Loucy (cell line): ENCODE results near the gene MRPS12.
"Not testable (repeated sequence)": the region's sequence is repeated elsewhere in the genome, so short reads cannot be mapped to it uniquely, and the experiment has no call there.

ENCODE experiments used
- H2AFZ ChIP-seq: fragments of 200-600 bp; sonication (generic); 2 replicates; pipeline ENCODE4 v1.6.0; 2016; ENCODE audit warnings: antibody characterized with exemption, mild to moderate bottlenecking, low read length, moderate library complexity
- H3F3A ChIP-seq: fragments of 200-600 bp; 2 replicates; pipeline ENCODE4 v1.6.0; 2016; ENCODE audit warnings: antibody characterized with exemption, low read depth, mild to moderate bottlenecking
- H3K27me3 ChIP-seq: fragments of 200-600 bp; sonication (generic); 2 replicates; pipeline ENCODE4 v1.6.1; 2014; ENCODE audit warnings: low read length, mild to moderate bottlenecking; ENCODE audit not compliant: insufficient read depth, poor library complexity, severe bottlenecking
- H3K36me3 ChIP-seq: fragments of 200-600 bp; sonication (generic); 2 replicates; pipeline ENCODE4 v1.6.1; 2016; ENCODE audit warnings: low read length; ENCODE audit not compliant: insufficient read depth
- H3K4me1 ChIP-seq: fragments of 200-600 bp; sonication (generic); 2 replicates; pipeline ENCODE4 v1.5.1; 2014; ENCODE audit warnings: low read length, mild to moderate bottlenecking; ENCODE audit not compliant: insufficient read depth, poor library complexity, severe bottlenecking
- H3K4me2 ChIP-seq: fragments of 200-600 bp; sonication (generic); 2 replicates; pipeline ENCODE4 v1.6.0; 2014; ENCODE audit warnings: antibody characterized with exemption, low read length, low read depth, mild to moderate bottlenecking; ENCODE audit not compliant: poor library complexity, severe bottlenecking
- H3K4me3 ChIP-seq: fragments of 200-600 bp; sonication (generic); 2 replicates; pipeline ENCODE4 v1.5.1; 2014; ENCODE audit warnings: low read length, mild to moderate bottlenecking, mixed read lengths; ENCODE audit not compliant: poor library complexity, severe bottlenecking
- H3K79me2 ChIP-seq: fragments of 200-600 bp; sonication (generic); 2 replicates; pipeline ENCODE4 v1.6.1; 2014; ENCODE audit warnings: low read length; ENCODE audit not compliant: insufficient read depth
- H3K9ac ChIP-seq: fragments of 200-600 bp; sonication (generic); 2 replicates; pipeline ENCODE4 v1.6.0; 2014; ENCODE audit warnings: mild to moderate bottlenecking, low read depth, low read length, moderate library complexity; ENCODE audit not compliant: poor library complexity, severe bottlenecking
- H3K9me2 ChIP-seq: fragments of 200-600 bp; sonication (generic); replicated peaks from 2 replicates; pipeline ENCODE4 v1.6.1; 2016; ENCODE audit warnings: low read depth, low read length, mixed read lengths
- H3K9me3 ChIP-seq: fragments of 200-600 bp; sonication (generic); 2 replicates; pipeline ENCODE4 v1.6.1; 2014; ENCODE audit warnings: mild to moderate bottlenecking, antibody characterized with exemption, low read length, low read depth; ENCODE audit not compliant: insufficient read depth
- H4K20me1 ChIP-seq: fragments of 200-600 bp; sonication (generic); 2 replicates; pipeline ENCODE4 v1.6.0; 2014; ENCODE audit warnings: antibody characterized with exemption, low read length, mild to moderate bottlenecking; ENCODE audit not compliant: insufficient read depth, poor library complexity, severe bottlenecking
- EZH2phosphoT487 ChIP-seq: fragments of 200-600 bp; IDR thresholded peaks from 2 replicates; pipeline ENCODE4 v1.6.1; 2018; ENCODE audit warnings: antibody characterized with exemption, mild to moderate bottlenecking, moderate library complexity, borderline replicate concordance
- TF ChIP-seq, protein P1 (sequence below): fragments of 200-600 bp; sonication (generic); conservative IDR thresholded peaks from 2 replicates; pipeline ENCODE4 v1.5.1; 2014; ENCODE audit warnings: mild to moderate bottlenecking, antibody characterized with exemption, low read length

The MRPS12 gene

GRCh38 chr19:38939957-38940356 lies 9.2 kb downstream of the MRPS12 start:
- Histone ChIP-seq H3F3A (no peaks in the 10 kb centered on the region), H3K79me2 (no peaks in the 10 kb centered on the region), H3K9me2 (no peaks in the 10 kb centered on the region), H3K4me1 (peaks cover 18% of the 10 kb centered on the region), H3K36me3 (no peaks in the 10 kb centered on the region), H3K9me3 (no peaks in the 10 kb centered on the region), H3K9ac (peak overlapping the region; percentile 32), H3K4me2 (peak overlapping the region; percentile 50), H3K27me3 (no peaks in the 10 kb centered on the region), H2AFZ (no peak overlapping the region), H4K20me1 (no peaks in the 10 kb centered on the region), H3K4me3 (peak overlapping the region; percentile 8)
- TF ChIP-seq, protein P1, sequence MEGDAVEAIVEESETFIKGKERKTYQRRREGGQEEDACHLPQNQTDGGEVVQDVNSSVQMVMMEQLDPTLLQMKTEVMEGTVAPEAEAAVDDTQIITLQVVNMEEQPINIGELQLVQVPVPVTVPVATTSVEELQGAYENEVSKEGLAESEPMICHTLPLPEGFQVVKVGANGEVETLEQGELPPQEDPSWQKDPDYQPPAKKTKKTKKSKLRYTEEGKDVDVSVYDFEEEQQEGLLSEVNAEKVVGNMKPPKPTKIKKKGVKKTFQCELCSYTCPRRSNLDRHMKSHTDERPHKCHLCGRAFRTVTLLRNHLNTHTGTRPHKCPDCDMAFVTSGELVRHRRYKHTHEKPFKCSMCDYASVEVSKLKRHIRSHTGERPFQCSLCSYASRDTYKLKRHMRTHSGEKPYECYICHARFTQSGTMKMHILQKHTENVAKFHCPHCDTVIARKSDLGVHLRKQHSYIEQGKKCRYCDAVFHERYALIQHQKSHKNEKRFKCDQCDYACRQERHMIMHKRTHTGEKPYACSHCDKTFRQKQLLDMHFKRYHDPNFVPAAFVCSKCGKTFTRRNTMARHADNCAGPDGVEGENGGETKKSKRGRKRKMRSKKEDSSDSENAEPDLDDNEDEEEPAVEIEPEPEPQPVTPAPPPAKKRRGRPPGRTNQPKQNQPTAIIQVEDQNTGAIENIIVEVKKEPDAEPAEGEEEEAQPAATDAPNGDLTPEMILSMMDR = no peak
- TF ChIP-seq EZH2phosphoT487 = no peak

DNA sequence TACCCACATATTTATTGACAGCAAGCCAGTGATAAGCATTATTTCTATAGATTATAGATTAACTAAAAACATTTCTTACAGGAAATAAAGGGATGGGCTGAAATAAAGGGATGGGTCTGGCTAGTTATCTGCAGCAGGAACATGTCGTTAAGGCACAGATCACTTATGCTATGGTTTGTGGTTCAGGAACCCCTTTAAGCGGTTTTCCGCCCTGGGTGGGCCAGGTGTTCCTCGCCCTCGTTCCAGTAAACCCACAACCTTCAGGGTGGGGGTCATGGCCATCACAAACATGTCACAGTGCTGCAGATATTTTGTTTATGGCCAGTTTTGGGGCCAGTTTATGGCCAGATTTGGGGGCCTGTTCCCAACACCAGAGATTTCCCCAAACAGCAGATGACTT lies 10.7 kb downstream of the MRPS12 start:
- peaks cover 18% of the 10 kb centered on the region for H3K4me1 ChIP-seq
- H3K9me2 ChIP-seq, H3K4me3 ChIP-seq, H3K36me3 ChIP-seq, H3K9me3 ChIP-seq, H3K79me2 ChIP-seq, H3F3A ChIP-seq, H3K9ac ChIP-seq, H4K20me1 ChIP-seq, H3K27me3 ChIP-seq, H2AFZ ChIP-seq: not testable (repeated sequence)
- peak overlapping the region; percentile 39 for H3K4me2 ChIP-seq

GRCh38 chr19:38941979-38942378 lies 11.2 kb downstream of the MRPS12 start:
- Histone ChIP-seq H3K79me2 (no peaks in the 10 kb centered on the region), H3K4me2 (peak overlapping the region; percentile 39), H3K4me1 (peaks cover 18% of the 10 kb centered on the region), H3K4me3 (no peak overlapping the region), H3F3A (no peaks in the 10 kb centered on the region), H2AFZ (no peak overlapping the region), H3K9me3 (no peaks in the 10 kb centered on the region), H3K9me2 (no peaks in the 10 kb centered on the region), H3K27me3 (no peaks in the 10 kb centered on the region), H4K20me1 (no peaks in the 10 kb centered on the region), H3K36me3 (no peaks in the 10 kb centered on the region), H3K9ac (no peak overlapping the region)
- no peak for TF ChIP-seq EZH2phosphoT487
- TF ChIP-seq, protein P1 = no peak

- Histone ChIP-seq H3K9ac (no peak overlapping the region), H3K9me3 (no peaks in the 10 kb centered on the region), H2AFZ (no peak overlapping the region), H3K27me3 (no peaks in the 10 kb centered on the region), H3K36me3 (no peaks in the 10 kb centered on the region), H4K20me1 (no peaks in the 10 kb centered on the region), H3K4me2 (no peak overlapping the region), H3K4me3 (no peak overlapping the region), H3K9me2 (no peaks in the 10 kb centered on the region), H3K4me1 (peaks cover 18% of the 10 kb centered on the region), H3F3A (no peaks in the 10 kb centered on the region), H3K79me2 (no peaks in the 10 kb centered on the region)
- TF ChIP-seq, protein P1 = no peak
These were observed 11.9 kb downstream of the MRPS12 start for GRCh38 chr19:38942471-38943181.
